OCI-LY7 (cell line): ENCODE results near the gene SPRED2.

Source experiments
- EZH2phosphoT487 ChIP-seq: fragments of 200-600 bp; sonication (generic); IDR thresholded peaks from 2 replicates; pipeline ENCODE4 v1.6.1; 2018; ENCODE audit warnings: low read depth, borderline replicate concordance, mild to moderate bottlenecking, mixed run types, antibody characterized with exemption, low read length, moderate library complexity, mixed read lengths
- TF ChIP-seq, protein P1 (sequence below): fragments of 200-600 bp; sonication (generic); conservative IDR thresholded peaks from 2 replicates; pipeline ENCODE4 v1.5.1; 2014; ENCODE audit warnings: mild to moderate bottlenecking, antibody characterized with exemption, low read length, moderate library complexity, mixed read lengths

DNA sequence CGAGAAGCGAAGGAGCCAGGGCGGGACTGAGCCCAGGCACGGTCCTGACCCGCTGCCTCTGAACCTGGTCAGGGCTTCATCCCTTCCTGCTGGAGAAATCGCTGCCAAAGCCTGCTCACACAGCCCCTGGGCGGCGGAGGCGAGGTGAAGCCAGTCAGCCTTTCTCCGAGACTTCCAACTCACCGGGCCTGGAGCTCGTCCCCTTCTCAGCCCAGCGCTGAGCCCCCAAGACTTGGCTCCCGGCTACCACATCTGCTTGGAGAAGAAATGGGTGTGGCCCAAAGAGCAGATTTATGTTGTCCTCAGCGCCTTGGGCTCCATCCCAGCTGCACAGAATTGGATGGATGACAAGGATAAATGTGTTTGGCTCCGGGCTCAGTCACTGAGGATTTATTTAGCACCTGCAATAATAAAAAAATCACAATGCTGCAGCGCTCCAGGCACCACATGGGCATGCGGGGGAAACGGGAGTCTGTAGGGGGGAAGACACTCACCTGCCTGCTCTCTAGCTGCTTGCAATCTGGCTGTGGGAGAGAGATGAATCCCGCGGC, 139.9 kb downstream of the SPRED2 start:
- TF ChIP-seq, protein P1, sequence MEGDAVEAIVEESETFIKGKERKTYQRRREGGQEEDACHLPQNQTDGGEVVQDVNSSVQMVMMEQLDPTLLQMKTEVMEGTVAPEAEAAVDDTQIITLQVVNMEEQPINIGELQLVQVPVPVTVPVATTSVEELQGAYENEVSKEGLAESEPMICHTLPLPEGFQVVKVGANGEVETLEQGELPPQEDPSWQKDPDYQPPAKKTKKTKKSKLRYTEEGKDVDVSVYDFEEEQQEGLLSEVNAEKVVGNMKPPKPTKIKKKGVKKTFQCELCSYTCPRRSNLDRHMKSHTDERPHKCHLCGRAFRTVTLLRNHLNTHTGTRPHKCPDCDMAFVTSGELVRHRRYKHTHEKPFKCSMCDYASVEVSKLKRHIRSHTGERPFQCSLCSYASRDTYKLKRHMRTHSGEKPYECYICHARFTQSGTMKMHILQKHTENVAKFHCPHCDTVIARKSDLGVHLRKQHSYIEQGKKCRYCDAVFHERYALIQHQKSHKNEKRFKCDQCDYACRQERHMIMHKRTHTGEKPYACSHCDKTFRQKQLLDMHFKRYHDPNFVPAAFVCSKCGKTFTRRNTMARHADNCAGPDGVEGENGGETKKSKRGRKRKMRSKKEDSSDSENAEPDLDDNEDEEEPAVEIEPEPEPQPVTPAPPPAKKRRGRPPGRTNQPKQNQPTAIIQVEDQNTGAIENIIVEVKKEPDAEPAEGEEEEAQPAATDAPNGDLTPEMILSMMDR: no peak
- TF ChIP-seq EZH2phosphoT487: no peak
